Breast epithelium (tissue), 3 donors: ENCODE results near the gene RTP3.

Experiments used
- POLR2A ChIP-seq: fragments of 450-650 bp; IDR thresholded peaks from one replicate; pipeline ENCODE4 v1.6.1; 2016; ENCODE audit warnings: antibody characterized with exemption, mild to moderate bottlenecking, moderate library complexity
- TF ChIP-seq, protein P1 (sequence below), 3 donors: fragments of 450-650 bp; IDR thresholded peaks; one replicate each; pipeline ENCODE4 v1.5.1; 2016 to 2017; ENCODE audit warnings: antibody characterized with exemption in 3 of 3, mild to moderate bottlenecking in 3 of 3, moderate library complexity in 3 of 3

DNA sequence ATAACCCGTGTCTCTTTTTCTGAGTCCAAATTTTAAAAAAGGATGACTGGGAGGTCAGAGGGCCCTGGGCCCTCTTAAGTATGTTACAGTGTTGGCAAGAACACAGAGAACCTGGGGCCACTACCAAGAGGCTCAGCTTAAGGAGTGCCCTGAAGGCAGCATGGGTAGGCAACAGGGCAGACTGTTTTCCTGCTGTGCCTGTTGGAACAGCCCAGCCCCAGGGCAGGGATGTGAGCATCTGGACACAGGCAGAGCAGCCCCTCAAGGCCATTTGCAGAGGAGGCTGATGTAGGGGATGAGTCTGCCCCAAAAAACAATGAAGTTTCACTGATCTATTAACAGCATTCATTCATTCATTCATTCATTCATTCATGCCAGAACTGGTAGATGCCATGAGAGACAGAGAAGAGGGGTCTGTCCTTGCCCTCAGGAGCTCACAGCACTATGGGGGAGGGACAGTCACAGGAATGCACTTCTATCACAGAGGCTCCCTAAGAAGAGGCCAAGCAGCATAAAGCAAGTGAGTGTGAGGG is 30.8 kb upstream of the RTP3 start:
- TF ChIP-seq, protein P1, sequence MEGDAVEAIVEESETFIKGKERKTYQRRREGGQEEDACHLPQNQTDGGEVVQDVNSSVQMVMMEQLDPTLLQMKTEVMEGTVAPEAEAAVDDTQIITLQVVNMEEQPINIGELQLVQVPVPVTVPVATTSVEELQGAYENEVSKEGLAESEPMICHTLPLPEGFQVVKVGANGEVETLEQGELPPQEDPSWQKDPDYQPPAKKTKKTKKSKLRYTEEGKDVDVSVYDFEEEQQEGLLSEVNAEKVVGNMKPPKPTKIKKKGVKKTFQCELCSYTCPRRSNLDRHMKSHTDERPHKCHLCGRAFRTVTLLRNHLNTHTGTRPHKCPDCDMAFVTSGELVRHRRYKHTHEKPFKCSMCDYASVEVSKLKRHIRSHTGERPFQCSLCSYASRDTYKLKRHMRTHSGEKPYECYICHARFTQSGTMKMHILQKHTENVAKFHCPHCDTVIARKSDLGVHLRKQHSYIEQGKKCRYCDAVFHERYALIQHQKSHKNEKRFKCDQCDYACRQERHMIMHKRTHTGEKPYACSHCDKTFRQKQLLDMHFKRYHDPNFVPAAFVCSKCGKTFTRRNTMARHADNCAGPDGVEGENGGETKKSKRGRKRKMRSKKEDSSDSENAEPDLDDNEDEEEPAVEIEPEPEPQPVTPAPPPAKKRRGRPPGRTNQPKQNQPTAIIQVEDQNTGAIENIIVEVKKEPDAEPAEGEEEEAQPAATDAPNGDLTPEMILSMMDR (IDR thresholded peaks at IDR 0.05): no peak
- TF ChIP-seq POLR2A: no peak
